H9 (cell line): ENCODE data around the gene ANKRD44. TPM values are rescaled to one million over a fixed set of nuclear protein-coding genes. Genes with fewer than 3 reads are reported as not detected.

ENCODE experiments used
- DNase-seq: peaks from one replicate; pipeline ENCODE4 v3.0.0-alpha.2; 2017
- H2AFZ ChIP-seq: one replicate; pipeline ENCODE4 v1.6.1; 2013; ENCODE audit warnings: mild to moderate bottlenecking, low read length, control low read depth, moderate library complexity
- H2AK5ac ChIP-seq: 2 replicates; pipeline ENCODE4 v1.6.1; 2013; ENCODE audit warnings: low read length, control low read depth, mixed read lengths; ENCODE audit not compliant: insufficient read length
- H2BK120ac ChIP-seq: one replicate; pipeline ENCODE4 v1.6.1; 2013; ENCODE audit warnings: low read depth, mild to moderate bottlenecking, low read length, control low read depth, inconsistent platforms; ENCODE audit not compliant: poor library complexity, severe bottlenecking
- H2BK12ac ChIP-seq: 2 replicates; pipeline ENCODE4 v1.6.1; 2013; ENCODE audit warnings: low read length, control low read depth, mixed read lengths, low read depth; ENCODE audit not compliant: insufficient read length
- H2BK15ac ChIP-seq: 2 replicates; pipeline ENCODE4 v1.6.1; 2013; ENCODE audit warnings: low read depth, low read length, control low read depth
- H2BK20ac ChIP-seq: one replicate; pipeline ENCODE4 v1.6.1; 2013; ENCODE audit warnings: low read depth, mild to moderate bottlenecking, low read length, control low read depth, inconsistent platforms; ENCODE audit not compliant: poor library complexity, severe bottlenecking
- H2BK5ac ChIP-seq: 2 replicates; pipeline ENCODE4 v1.6.1; 2013; ENCODE audit warnings: low read length, control low read depth, mixed read lengths; ENCODE audit not compliant: insufficient read length
- H3K14ac ChIP-seq: 2 replicates; pipeline ENCODE4 v1.6.1; 2013; ENCODE audit warnings: low read length, control low read depth; ENCODE audit not compliant: insufficient read depth
- H3K18ac ChIP-seq: 2 replicates; pipeline ENCODE4 v1.6.1; 2013; ENCODE audit warnings: low read depth, mild to moderate bottlenecking, mixed read lengths, low read length, control low read depth; ENCODE audit not compliant: insufficient read length
- H3K23ac ChIP-seq: 2 replicates; pipeline ENCODE4 v1.6.1; 2013; ENCODE audit warnings: low read length, control low read depth, mixed read lengths, low read depth; ENCODE audit not compliant: insufficient read length
- H3K23me2 ChIP-seq: 2 replicates; pipeline ENCODE4 v1.6.1; 2013; ENCODE audit warnings: low read depth, mild to moderate bottlenecking, mixed read lengths, low read length, control low read depth; ENCODE audit not compliant: insufficient read length, poor library complexity, severe bottlenecking
- H3K27ac ChIP-seq: 2 replicates; pipeline ENCODE4 v1.5.1; 2013; ENCODE audit warnings: low read length, control low read depth, mixed read lengths, low read depth; ENCODE audit not compliant: insufficient read length
- H3K27me3 ChIP-seq: 2 replicates; pipeline ENCODE4 v1.6.1; 2013; ENCODE audit warnings: low read length, control low read depth, inconsistent platforms; ENCODE audit not compliant: insufficient read depth
- H3K4ac ChIP-seq: 2 replicates; pipeline ENCODE4 v1.6.1; 2013; ENCODE audit warnings: low read depth, mild to moderate bottlenecking, control low read depth, inconsistent platforms, low read length, moderate library complexity
- H3K4me1 ChIP-seq: 2 replicates; pipeline ENCODE4 v1.6.1; 2013; ENCODE audit warnings: low read length, control low read depth, inconsistent platforms; ENCODE audit not compliant: insufficient read depth
- H3K4me2 ChIP-seq: 2 replicates; pipeline ENCODE4 v1.6.1; 2013; ENCODE audit warnings: low read length, control low read depth, mixed read lengths; ENCODE audit not compliant: insufficient read length, insufficient read depth
- H3K56ac ChIP-seq: 2 replicates; pipeline ENCODE4 v1.6.1; 2013; ENCODE audit warnings: low read depth, mild to moderate bottlenecking, mixed read lengths, low read length, control low read depth; ENCODE audit not compliant: insufficient read length
- H3K79me1 ChIP-seq: 2 replicates; pipeline ENCODE4 v1.6.1; 2013; ENCODE audit warnings: low read depth, mild to moderate bottlenecking, moderate library complexity, low read length, control low read depth, inconsistent platforms; ENCODE audit not compliant: insufficient read depth, poor library complexity, severe bottlenecking
- H3K79me2 ChIP-seq: 2 replicates; pipeline ENCODE4 v1.6.1; 2013; ENCODE audit warnings: low read length, control low read depth, inconsistent platforms; ENCODE audit not compliant: insufficient read depth
- H3K9ac ChIP-seq: 2 replicates; pipeline ENCODE4 v1.6.1; 2013; ENCODE audit warnings: low read length, control low read depth, mixed read lengths; ENCODE audit not compliant: insufficient read length; ENCODE audit errors: extremely low read depth
- H3K9me3 ChIP-seq: one replicate; pipeline ENCODE4 v1.6.1; 2013; ENCODE audit warnings: low read depth, low read length, inconsistent platforms; ENCODE audit not compliant: control insufficient read depth
- H3T11ph ChIP-seq: one replicate; pipeline ENCODE4 v1.6.1; 2013; ENCODE audit warnings: mild to moderate bottlenecking, low read length, control low read depth, inconsistent platforms
- H4K20me1 ChIP-seq: one replicate; pipeline ENCODE4 v1.6.1; 2013; ENCODE audit not compliant: control insufficient read depth, insufficient read length, insufficient read depth
- H4K5ac ChIP-seq: 2 replicates; pipeline ENCODE4 v1.6.1; 2013; ENCODE audit warnings: low read depth, mild to moderate bottlenecking, mixed read lengths, low read length, control low read depth; ENCODE audit not compliant: insufficient read length
- H4K8ac ChIP-seq: replicated peaks from 2 replicates; pipeline ENCODE4 v1.6.1; 2013; ENCODE audit warnings: low read length, control low read depth, mixed read lengths, low read depth; ENCODE audit not compliant: insufficient read length
- H4K91ac ChIP-seq: 2 replicates; pipeline ENCODE4 v1.6.1; 2013; ENCODE audit warnings: low read depth, mild to moderate bottlenecking, moderate library complexity, mixed read lengths, low read length, control low read depth; ENCODE audit not compliant: insufficient read length
- H3K27ac Mint-ChIP-seq, 3 experiments: 2 replicates in 2 of 3; 3 replicates in 1 of 3; pipeline ENCODE4 v1.8.0; 2020 to 2021; ENCODE audit warnings: mixed read lengths in 3 of 3, mild to moderate bottlenecking in 1 of 3, moderate library complexity in 1 of 3
- H3K27me3 Mint-ChIP-seq: 2 replicates; pipeline ENCODE4 v1.8.0; 2021; ENCODE audit warnings: low read depth, mild to moderate bottlenecking, moderate library complexity, mixed read lengths
- H3K36me3 Mint-ChIP-seq, 3 experiments: 2 replicates in 2 of 3; 3 replicates in 1 of 3; pipeline ENCODE4 v1.8.0; 2020 to 2021; ENCODE audit warnings: low read depth in 3 of 3, mixed read lengths in 3 of 3; ENCODE audit not compliant: insufficient read depth in 1 of 3
- H3K4me1 Mint-ChIP-seq, 2 experiments: 2 replicates each; pipeline ENCODE4 v1.8.0; 2020; ENCODE audit warnings: mixed read lengths in 2 of 2
- H3K4me3 Mint-ChIP-seq, 2 experiments: 2 replicates in 1 of 2; 3 replicates in 1 of 2; pipeline ENCODE4 v1.8.0; 2020 to 2021; ENCODE audit warnings: mild to moderate bottlenecking in 2 of 2, mixed read lengths in 2 of 2, moderate library complexity in 1 of 2
- H3K9me3 Mint-ChIP-seq, 2 experiments: 2 replicates in 1 of 2; 3 replicates in 1 of 2; pipeline ENCODE4 v1.8.0; 2020; ENCODE audit warnings: mild to moderate bottlenecking in 2 of 2, mixed read lengths in 2 of 2, moderate library complexity in 1 of 2
- WGBS: extraction: QIAGEN DNeasy Blood & Tissue Kit; methylation state at CpG from one replicate; pipeline ENCODE4 v1.1.7; 2013; ENCODE audit warnings: missing lambda C conversion rate, low lambda C conversion rate, mixed read lengths; ENCODE audit not compliant: insufficient read length; ENCODE audit errors: extremely low coverage; 5-methylcytosine and 5-hydroxymethylcytosine counted together
- total RNA-seq: library from RNA; stranded (reverse); gene quantifications from 2 replicates; pipeline ENCODE4 v1.2.1, GENCODE V29; 2021
- TF ChIP-seq, protein P1 (sequence below): fragments of 200-600 bp; sonication (generic); conservative IDR thresholded peaks from 3 replicates; pipeline ENCODE4 v1.8.0; 2021; ENCODE audit warnings: antibody characterized with exemption, mild to moderate bottlenecking

Gene ANKRD44
- total RNA-seq, 1 experiment from 2014 or later: 1.9 TPM

DNA sequence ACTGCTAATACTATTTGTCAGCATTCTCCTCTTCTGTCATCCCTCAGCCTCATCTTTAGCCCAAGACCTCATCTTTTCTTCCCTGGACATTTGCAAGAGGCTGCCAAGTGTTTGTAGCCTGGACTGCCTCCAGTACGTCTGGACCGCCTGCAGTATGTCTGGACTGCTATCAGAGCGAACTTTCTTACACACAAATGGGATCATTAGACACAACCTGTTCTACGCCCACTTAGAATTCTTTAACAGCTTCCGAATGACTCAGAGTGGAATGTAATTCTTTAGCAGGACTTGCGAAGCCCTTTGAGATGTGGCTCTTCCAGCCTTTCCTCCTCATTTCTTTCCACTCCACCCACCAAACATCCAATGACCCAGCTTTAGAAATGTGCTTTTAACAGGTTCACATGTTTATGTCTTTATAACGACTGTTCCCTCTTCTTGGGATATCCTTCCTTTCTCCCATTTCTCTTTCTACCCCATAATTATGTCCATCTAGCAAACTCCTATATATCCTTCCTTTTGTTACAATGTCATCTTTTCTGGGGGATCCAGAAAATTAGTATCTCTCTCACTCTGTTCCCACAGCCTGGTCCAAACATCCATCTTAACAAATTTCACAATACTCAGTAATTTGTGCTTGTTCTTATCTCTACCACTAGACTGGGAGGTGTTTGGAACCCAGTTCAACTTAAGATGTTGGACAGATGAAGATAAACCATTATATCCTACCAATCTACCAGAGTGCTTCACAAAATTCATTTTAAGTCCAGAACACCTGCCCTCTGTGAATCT, 212.8 kb downstream of the ANKRD44 start:
- no peak overlapping the region for H3K18ac ChIP-seq
- H3K4me3 Mint-ChIP-seq: no peak overlapping the region
- H2BK120ac ChIP-seq: no peak overlapping the region
- DNase-seq: no peak
- H3K4me2 ChIP-seq: no peak overlapping the region
- no peak overlapping the region for H2AFZ ChIP-seq
- H4K20me1 ChIP-seq: no peaks in the 10 kb centered on the region
- no peak overlapping the region for H3K27ac ChIP-seq
- no peaks in the 10 kb centered on the region for H3K9me3 Mint-ChIP-seq
- WGBS: no CpG with 5 or more reads among the region's 7 CpGs
- H2BK12ac ChIP-seq: no peak overlapping the region
- H2BK5ac ChIP-seq: no peak overlapping the region
- H2BK15ac ChIP-seq: no peak overlapping the region
- TF ChIP-seq, protein P1, sequence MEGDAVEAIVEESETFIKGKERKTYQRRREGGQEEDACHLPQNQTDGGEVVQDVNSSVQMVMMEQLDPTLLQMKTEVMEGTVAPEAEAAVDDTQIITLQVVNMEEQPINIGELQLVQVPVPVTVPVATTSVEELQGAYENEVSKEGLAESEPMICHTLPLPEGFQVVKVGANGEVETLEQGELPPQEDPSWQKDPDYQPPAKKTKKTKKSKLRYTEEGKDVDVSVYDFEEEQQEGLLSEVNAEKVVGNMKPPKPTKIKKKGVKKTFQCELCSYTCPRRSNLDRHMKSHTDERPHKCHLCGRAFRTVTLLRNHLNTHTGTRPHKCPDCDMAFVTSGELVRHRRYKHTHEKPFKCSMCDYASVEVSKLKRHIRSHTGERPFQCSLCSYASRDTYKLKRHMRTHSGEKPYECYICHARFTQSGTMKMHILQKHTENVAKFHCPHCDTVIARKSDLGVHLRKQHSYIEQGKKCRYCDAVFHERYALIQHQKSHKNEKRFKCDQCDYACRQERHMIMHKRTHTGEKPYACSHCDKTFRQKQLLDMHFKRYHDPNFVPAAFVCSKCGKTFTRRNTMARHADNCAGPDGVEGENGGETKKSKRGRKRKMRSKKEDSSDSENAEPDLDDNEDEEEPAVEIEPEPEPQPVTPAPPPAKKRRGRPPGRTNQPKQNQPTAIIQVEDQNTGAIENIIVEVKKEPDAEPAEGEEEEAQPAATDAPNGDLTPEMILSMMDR: no peak
- no peak overlapping the region for H3K9ac ChIP-seq
- no peak overlapping the region for H4K5ac ChIP-seq
- H3K4me1 ChIP-seq: no peaks in the 10 kb centered on the region
- no peaks in the 10 kb centered on the region for H3K23me2 ChIP-seq
- no peak overlapping the region for H4K8ac ChIP-seq
- no peak overlapping the region for H3K56ac ChIP-seq
- H3K79me2 ChIP-seq: no peaks in the 10 kb centered on the region
- no peak overlapping the region for H2BK20ac ChIP-seq
- H4K91ac ChIP-seq: no peak overlapping the region
- H3K23ac ChIP-seq: no peak overlapping the region
- no peaks in the 10 kb centered on the region for H3K27me3 Mint-ChIP-seq
- no peak overlapping the region for H2AK5ac ChIP-seq
- peak overlapping the region in 2 of 3 experiments; percentile 16 to 26; a peak in 2 of 7 replicates for H3K27ac Mint-ChIP-seq
- no peak overlapping the region for H3T11ph ChIP-seq
- H3K27me3 ChIP-seq: no peaks in the 10 kb centered on the region
- H3K14ac ChIP-seq: no peak overlapping the region
- H3K4me1 Mint-ChIP-seq: no peaks in the 10 kb centered on the region
- H3K4ac ChIP-seq: no peak overlapping the region
- no peaks in the 10 kb centered on the region for H3K79me1 ChIP-seq
- H3K36me3 Mint-ChIP-seq: no peaks in the 10 kb centered on the region
- H3K9me3 ChIP-seq: no peaks in the 10 kb centered on the region
